H1 (cell line): ENCODE results near the gene MIA3. TPM values are rescaled to one million over a fixed set of nuclear protein-coding genes. Genes with fewer than 3 reads are reported as not detected.

Experiments
- ATF3 ChIP-seq: IDR thresholded peaks from 2 replicates; pipeline ENCODE4 v1.6.1; 2011; ENCODE audit warnings: low read depth, mild to moderate bottlenecking, low read length; ENCODE audit not compliant: insufficient read depth
- KDM4A ChIP-seq: IDR thresholded peaks from one replicate; pipeline ENCODE4 v1.7.1; 2012; ENCODE audit warnings: low read depth, mild to moderate bottlenecking, moderate library complexity, low read length, inconsistent platforms; ENCODE audit not compliant: severe bottlenecking
- MAX ChIP-seq: IDR thresholded peaks from 2 replicates; pipeline ENCODE4 v1.6.1; 2012; ENCODE audit warnings: inconsistent platforms
- PHF8 ChIP-seq: fragments of 200-600 bp; sonication (generic); conservative IDR thresholded peaks from 2 replicates; pipeline ENCODE4 v1.7.1; 2012; ENCODE audit warnings: low read depth, mild to moderate bottlenecking, inconsistent platforms, low read length, moderate library complexity
- POU5F1 ChIP-seq: IDR thresholded peaks from 2 replicates; pipeline ENCODE4 v1.6.1; 2011; ENCODE audit warnings: low read depth, mild to moderate bottlenecking, low read length, moderate library complexity
- RNF2 ChIP-seq: fragments of 200-900, 300-1000 bp; sonication (generic); IDR thresholded peaks from 2 replicates; pipeline ENCODE4 v1.7.1; 2016; ENCODE audit warnings: borderline replicate concordance, low read depth, mild to moderate bottlenecking, antibody characterized with exemption, low read length; ENCODE audit not compliant: poor library complexity, severe bottlenecking; ENCODE audit errors: missing control alignments
- SIN3A ChIP-seq, 2 experiments: IDR thresholded peaks in 1 of 2; conservative IDR thresholded peaks in 1 of 2; 2 replicates each; pipeline ENCODE4 v1.6.1; 2011 to 2012; ENCODE audit warnings: low read length in 2 of 2, improper control_type of control experiment in 1 of 2, low read depth in 1 of 2, mild to moderate bottlenecking in 1 of 2
- polyA plus RNA-seq, 7 experiments: library from polyadenylated mRNA; depleted of rRNA in 3 of 7; stranded (reverse) in 5 of 7; unstranded in 2 of 7; fragments of >200 nt in 5 of 7; fragments of 200-250 nt in 2 of 7; gene quantifications; 1 replicate in 5 of 7; 2 replicates in 1 of 7; 4 replicates in 1 of 7; pipeline versions ENCODE4 v1.2.1 to v1.2.3, GENCODE V29; 2011 to 2013; ENCODE audit warnings: missing spikeins in 2 of 7, mixed read lengths in 2 of 7
- total RNA-seq: library from RNA; stranded (reverse); fragmentation: NEBNext Ultra II Directional; extraction: Animal tissue kit (Norgen Biotek cat#: 25700); gene quantifications from 2 replicates; pipeline ENCODE4 v1.2.1, GENCODE V29; 2021

Gene MIA3
- total and polyA plus RNA-seq, 2 of the 8 experiments (the other 6 are each of a cell fraction or from before 2014, with no cell fraction given): 69.0 to 105 TPM

DNA sequence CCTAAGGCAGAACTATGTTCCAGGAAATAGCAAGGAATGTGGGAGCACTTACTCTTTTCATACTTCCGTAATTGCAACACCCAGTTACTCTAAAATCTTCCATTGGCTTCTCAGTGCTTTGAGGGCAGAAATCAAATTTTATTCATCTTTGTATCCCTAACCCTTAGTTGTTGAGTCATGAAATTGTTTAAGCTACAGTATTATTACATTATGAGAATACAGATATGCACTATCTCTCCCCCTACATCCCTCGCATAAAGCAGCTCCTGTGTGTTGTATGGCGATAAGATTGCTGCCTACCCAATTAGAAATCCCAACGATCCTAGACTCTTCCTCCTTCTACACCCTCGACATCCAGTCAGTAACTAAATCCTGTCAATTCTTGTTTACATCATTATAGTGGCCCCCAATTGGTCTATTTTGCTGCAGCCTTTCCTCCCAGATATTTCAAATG lies 91.8 kb downstream of the MIA3 start (continued):
- TF ChIP-seq MAX: no peak
- no peak for TF ChIP-seq ATF3
- no peak for TF ChIP-seq PHF8
- no peak for TF ChIP-seq POU5F1
- no peak for TF ChIP-seq KDM4A
- no peak for TF ChIP-seq SIN3A (conservative IDR thresholded peaks at IDR 0.05 in 1 of 2, IDR thresholded peaks at IDR 0.05 in 1 of 2; ENCODE audit: low read depth in 1 of 2, low read length in 2 of 2)
- TF ChIP-seq RNF2: no peak
- TF ChIP-seq, all 59 proteins: peak for 0
